GM03348 (cell line): Measurements from ENCODE around the gene FGF22.
A peak's percentile ranks its signal among the peaks of the same experiment; 100 is the strongest.
"Not testable (repeated sequence)": the region's sequence is repeated elsewhere in the genome, so short reads cannot be mapped to it uniquely, and the experiment has no call there.

Experiments used
- DNase-seq: peaks from one replicate; pipeline ENCODE4 v3.0.0; 2012; ENCODE audit warnings: low spot score

Gene FGF22

GRCh38 chr19:639253-640160 lies at the start of gene FGF22:
Gene FGF22, plus strand, starts transcription at chr19:639879. Its CDS starts 47 bp downstream, at chr19:639926.
- DNase-seq, result peak; percentile 100

DNA sequence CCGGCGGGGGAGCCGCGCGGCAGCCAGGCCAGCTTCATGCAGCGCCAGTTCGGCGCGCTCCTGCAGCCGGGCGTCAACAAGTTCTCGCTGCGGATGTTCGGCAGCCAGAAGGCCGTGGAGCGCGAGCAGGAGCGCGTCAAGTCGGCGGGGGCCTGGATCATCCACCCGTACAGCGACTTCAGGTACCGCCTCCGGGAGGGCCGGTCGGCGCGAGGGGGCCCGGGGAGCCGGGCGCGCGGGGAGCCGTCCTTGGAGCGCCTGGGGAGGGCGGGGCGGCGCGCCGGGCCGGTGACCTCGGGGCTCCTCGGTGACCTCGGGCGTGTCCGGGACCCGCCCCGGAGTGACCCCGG lies 49.3 kb upstream of the FGF22 start:
- no peak for DNase-seq

DNA sequence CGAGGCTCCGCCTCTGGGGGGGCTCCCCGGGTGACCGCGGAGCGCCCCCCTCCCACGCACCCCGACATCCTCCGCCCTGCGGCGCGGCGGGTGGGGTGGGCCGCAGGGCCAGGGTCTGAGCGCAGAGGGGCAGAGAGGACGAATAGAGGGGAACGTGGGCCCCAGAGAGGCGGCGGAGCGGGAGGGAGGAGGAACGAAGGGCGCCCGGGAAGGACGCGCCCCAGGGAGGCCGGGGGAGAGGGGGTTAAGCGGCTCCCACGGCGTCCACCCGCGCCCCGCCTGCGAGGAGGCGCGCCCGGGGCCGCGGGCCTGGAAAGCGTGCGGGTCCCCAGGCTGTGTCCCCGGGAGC lies 49.0 kb upstream of the FGF22 start:
- DNase-seq, result no peak

GRCh38 chr19:591099-591958 lies 48.4 kb upstream of the FGF22 start:
- DNase-seq, result peak; percentile 72

DNA sequence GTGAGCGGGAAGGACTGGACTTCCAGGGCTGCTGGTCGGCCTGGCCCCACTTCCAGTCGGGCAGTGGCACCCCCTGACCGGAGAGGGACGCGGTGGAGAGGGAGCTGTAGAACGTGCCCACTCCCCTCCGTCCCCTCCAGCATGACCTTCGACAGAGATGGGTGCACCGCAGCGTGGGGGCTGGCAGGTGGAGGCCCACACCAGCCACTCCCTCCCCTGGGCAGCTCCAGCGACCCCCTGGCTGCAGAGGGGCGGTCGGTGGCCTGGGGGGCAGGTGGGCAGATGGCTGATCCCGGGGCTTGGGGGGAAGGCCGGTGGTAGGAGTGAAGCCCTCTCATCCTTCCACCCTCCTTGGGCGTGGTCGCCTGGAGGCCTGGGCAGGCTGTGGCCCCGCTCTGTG lies 47.6 kb upstream of the FGF22 start:
- DNase-seq, result no peak

- DNase-seq, result no peak
Observed at GRCh38 chr19:593055-593454, 46.6 kb upstream of the FGF22 start.

- DNase-seq, result no peak
Observed at GRCh38 chr19:593505-593904, 46.2 kb upstream of the FGF22 start.

DNA sequence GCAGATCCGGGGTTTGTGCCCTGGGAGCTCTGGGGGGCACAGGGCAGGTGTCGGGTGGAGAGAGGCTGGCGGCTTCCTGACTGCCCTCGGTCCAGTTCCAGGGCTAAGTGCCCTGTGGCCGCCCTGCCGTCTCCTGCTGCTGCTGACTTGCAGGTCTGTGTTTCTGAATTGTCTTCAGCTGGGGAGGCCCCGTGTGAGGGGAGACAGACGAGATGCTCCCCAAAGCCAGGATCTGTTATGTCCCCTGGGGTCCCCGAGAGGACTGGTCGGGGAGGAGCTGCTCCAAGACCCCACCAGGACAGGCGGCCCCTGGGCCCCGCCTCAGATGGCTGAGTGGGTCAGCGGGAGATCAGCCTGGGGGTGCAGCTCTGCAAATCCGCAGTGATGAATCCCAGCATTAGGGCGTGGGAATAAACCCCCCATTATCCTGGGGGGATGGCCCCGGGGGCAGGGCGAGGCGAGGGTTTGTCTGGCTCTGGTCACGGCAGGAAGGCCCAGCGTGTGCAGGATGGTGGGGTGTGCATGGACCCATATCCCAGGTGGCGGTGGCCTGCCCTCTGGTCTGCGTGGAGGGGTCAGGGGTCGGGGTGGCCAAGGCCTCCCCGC lies 45.3 kb upstream of the FGF22 start:
- no peak for DNase-seq

DNA sequence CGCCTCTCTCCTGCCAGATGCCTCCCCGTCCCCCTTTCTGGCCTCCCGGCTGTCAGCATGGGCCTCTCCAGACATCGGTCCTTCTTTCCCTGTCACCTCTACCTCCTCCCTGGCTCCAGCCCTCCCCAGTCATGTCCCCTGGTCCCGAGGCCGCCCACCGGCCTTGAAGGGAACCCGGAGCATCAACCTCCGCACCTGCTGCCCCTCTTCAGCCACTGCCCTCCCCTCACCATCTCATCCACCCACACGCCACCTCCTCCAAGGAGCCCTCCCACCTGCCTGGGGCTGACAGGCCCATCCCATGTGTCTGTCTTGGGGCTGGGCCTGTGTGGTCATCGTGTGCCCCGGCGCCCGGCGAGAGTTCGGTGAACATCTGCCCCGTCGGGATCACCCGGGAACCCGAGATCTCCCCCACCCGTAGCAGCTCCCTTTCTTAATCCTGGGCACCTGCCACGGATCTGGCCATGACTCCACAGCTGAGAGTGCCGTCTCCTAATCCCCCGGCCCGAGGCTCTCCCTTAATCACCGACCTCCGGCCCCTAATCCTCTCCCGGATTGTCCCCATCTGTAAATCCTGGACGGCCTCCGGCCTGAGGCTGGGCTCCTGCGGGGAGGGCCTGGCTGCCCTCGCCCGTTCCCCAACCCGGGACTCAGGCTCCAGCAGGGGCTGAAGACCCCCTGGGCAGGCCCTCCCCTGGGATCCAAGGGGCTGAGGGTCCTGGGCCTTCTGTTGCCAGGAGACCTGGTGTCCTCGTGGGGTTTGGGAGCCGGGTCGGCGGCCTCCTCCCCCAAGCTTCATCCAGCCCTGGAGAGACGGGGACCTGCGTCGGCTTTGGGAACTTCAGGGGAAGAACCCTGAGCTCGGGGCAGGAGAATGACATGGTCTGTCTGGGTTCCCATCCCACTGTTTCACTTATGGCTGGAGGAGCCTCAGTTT lies 44.1 kb upstream of the FGF22 start:
- no peak for DNase-seq

GRCh38 chr19:596263-596655 lies 43.4 kb upstream of the FGF22 start:
- DNase-seq, result no peak

GRCh38 chr19:597406-598315 lies 42.0 kb upstream of the FGF22 start:
- DNase-seq, result no peak

- no peak for DNase-seq
Observed at GRCh38 chr19:601310-601709, 38.4 kb upstream of the FGF22 start.

GRCh38 chr19:601790-602189 lies 37.9 kb upstream of the FGF22 start:
- DNase-seq, result no peak

DNA sequence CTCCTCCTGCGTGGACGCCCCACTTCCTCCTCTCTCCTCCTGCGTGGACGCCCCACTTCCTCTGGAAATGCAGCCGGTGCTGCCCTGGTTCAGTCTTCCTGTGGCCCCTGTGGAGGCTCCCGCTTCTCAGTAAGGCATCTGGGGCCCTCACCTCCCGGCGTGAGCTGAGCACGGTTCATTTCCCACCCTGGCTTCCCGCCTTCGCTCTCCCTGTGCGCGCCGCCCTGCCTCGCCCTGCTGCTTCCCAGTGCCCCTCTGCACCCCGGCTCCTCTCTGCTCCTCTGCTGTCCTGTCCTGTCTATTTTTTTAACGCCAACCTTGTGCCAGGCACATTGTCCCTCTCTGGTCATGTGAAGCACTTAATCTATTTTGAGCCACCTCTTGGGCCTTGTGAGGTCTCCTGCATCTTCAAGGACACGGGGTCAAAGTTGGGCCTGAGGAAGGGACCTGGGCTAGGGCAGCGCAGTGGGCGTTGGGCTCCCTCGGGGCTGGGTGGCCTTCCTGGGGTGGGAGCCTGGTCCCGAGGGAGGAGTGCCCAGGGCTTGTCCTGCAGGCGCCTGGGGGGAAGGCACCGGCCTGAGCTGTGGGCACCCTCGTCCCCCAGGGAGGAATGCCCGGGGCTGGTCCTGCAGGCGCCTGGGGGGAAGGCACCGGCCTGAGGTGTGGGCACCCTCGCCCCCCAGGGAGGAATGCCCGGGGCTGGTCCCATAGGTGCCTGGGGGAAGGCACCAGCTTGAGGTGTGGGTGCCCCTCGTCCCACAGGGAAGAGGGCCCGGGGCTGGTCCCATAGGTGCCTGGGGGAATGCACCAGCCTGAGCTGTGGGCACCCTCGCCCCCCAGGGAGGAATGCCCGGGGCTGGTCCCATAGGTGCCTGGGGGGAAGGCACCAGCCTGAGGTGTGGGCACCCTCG lies 37.0 kb upstream of the FGF22 start:
- no peak for DNase-seq

GRCh38 chr19:603302-603639 lies 36.4 kb upstream of the FGF22 start:
- not testable (repeated sequence) for DNase-seq

GRCh38 chr19:603779-604178 lies 35.9 kb upstream of the FGF22 start:
- DNase-seq, result not testable (repeated sequence)

DNA sequence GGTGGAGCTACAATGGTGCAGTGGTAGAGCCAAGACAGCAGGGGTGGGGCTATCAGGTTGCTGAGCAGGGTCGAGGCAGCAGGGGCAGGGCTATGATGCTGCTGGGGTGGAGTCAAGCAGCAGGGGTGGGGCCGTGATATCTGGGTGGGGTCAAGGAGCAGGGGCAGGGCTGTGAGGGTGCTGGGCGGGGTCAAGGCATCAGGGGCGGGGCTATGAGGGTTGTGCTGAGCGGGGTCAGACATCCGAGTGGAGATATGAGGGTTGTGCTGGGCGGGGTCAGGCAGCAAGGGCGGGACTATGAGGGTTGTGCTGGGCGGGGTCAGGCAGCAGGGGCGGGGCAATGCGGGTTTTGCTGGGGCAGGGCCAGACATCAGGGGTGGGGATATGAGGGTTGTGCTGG lies 35.3 kb upstream of the FGF22 start:
- no peak for DNase-seq

GRCh38 chr19:605061-605971 lies 34.4 kb upstream of the FGF22 start:
- DNase-seq, result not testable (repeated sequence)
